ENCODE measurements around the gene CPEB1. TPM values are rescaled to one million over a fixed set of nuclear protein-coding genes. Genes with fewer than 3 reads are reported as not detected.

CPEB1 gene
- total RNA-seq, 1 donor from 2014 or later, result 2.4 TPM

GRCh38 chr15:82656641-82657266 is 9.6 kb upstream of the CPEB1 start:
- intact Hi-C loops (cut with DNase I), result no loop called here
- Histone ChIP-seq H3K4me1 (no peaks in the 10 kb centered on the region), H3K9me3 (no peaks in the 10 kb centered on the region), H3K4me3 (no peak overlapping the region), H3K36me3 (no peaks in the 10 kb centered on the region), H3K27ac (no peak overlapping the region), H3K27me3 (no peaks in the 10 kb centered on the region)
- no peak for TF ChIP-seq CTCF (IDR thresholded peaks at IDR 0.05)
- no peak for DNase-seq (ENCODE audit: low spot score in 2 of 2)

- no peaks in the 10 kb centered on the region for H3K4me1 ChIP-seq
- H3K27ac ChIP-seq, result no peak overlapping the region
- DNase-seq (ENCODE audit: low spot score in 2 of 2), result no peak
- H3K36me3 ChIP-seq, result no peaks in the 10 kb centered on the region
- TF ChIP-seq CTCF (IDR thresholded peaks at IDR 0.05), result no peak
- no peak overlapping the region for H3K4me3 ChIP-seq
- intact Hi-C loops (cut with DNase I), result no loop called here
- H3K27me3 ChIP-seq, result no peaks in the 10 kb centered on the region
- H3K9me3 ChIP-seq, result no peaks in the 10 kb centered on the region
Measured at GRCh38 chr15:82655606-82656005, 8.4 kb upstream of the CPEB1 start.

- intact Hi-C loops (cut with DNase I), result no loop called here
- Histone ChIP-seq H3K36me3 (no peaks in the 10 kb centered on the region), H3K4me1 (no peaks in the 10 kb centered on the region), H3K4me3 (no peak overlapping the region), H3K27me3 (no peaks in the 10 kb centered on the region), H3K27ac (no peak overlapping the region), H3K9me3 (no peaks in the 10 kb centered on the region)
- no peak for DNase-seq (ENCODE audit: low spot score in 2 of 2)
- TF ChIP-seq CTCF (IDR thresholded peaks at IDR 0.05), result no peak
Measured at GRCh38 chr15:82653483-82654168, 6.5 kb upstream of the CPEB1 start.

- H3K4me3 ChIP-seq, result no peak overlapping the region
- H3K27ac ChIP-seq, result no peak overlapping the region
- peaks cover 7 to 12% of the 10 kb centered on the region in 2 donors for H3K4me1 ChIP-seq
- TF ChIP-seq CTCF (IDR thresholded peaks at IDR 0.05), result no peak
- DNase-seq (ENCODE audit: low spot score in 2 of 2), result no peak
- no peaks in the 10 kb centered on the region for H3K27me3 ChIP-seq
- H3K36me3 ChIP-seq, result no peaks in the 10 kb centered on the region
- intact Hi-C loops (cut with DNase I), result no loop called here
- H3K9me3 ChIP-seq, result no peaks in the 10 kb centered on the region
Measured at GRCh38 chr15:82651708-82652107, 4.5 kb upstream of the CPEB1 start.

GRCh38 chr15:82650046-82650670 is 3.0 kb upstream of the CPEB1 start:
- intact Hi-C loops (cut with DNase I), result no loop called here
- no peaks in the 10 kb centered on the region for H3K9me3 ChIP-seq
- no peaks in the 10 kb centered on the region for H3K27me3 ChIP-seq
- H3K27ac ChIP-seq, result no peak overlapping the region
- no peak for DNase-seq (ENCODE audit: low spot score in 2 of 2)
- TF ChIP-seq CTCF (IDR thresholded peaks at IDR 0.05), result no peak
- peaks cover 8 to 12% of the 10 kb centered on the region in 2 donors for H3K4me1 ChIP-seq
- no peak overlapping the region for H3K4me3 ChIP-seq
- no peaks in the 10 kb centered on the region for H3K36me3 ChIP-seq

Measured in ascending aorta (tissue), 2 donors.